Measurements from ENCODE around the gene LIMD2.

The LIMD2 gene

DNA sequence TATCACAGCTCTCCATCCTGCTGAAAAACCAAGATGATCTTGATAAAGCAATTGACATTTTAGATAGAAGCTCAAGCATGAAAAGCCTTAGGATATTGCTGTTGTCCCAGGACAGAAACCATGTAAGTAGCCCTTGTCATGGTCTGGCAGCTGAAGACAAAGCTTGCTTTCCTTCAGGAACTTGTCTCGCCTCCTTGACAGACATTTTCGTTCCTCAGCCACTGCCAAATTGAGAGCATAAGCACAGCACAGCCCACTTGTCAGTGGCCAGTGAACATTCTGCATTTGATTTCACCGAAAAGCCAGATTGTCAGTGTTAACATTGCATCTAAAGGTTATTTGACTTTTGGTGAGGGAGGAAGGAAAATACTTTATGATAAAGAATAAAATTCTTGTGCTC, 42.1 kb downstream of the LIMD2 start:
- no peak for TF ChIP-seq CTCF (IDR thresholded peaks at IDR 0.05; ENCODE audit: insufficient read depth, low read depth, low read length, missing control alignments)
- H3K4me3 ChIP-seq (ENCODE audit: low read depth, low read length) = no peak overlapping the region
- no peak for DNase-seq (ENCODE audit: low read depth)

- H3K4me3 ChIP-seq (ENCODE audit: low read depth, low read length) = no peak overlapping the region
- TF ChIP-seq CTCF (IDR thresholded peaks at IDR 0.05; ENCODE audit: insufficient read depth, low read depth, low read length, missing control alignments) = no peak
- no peak for DNase-seq (ENCODE audit: low read depth)
These were observed 46.9 kb downstream of the LIMD2 start for GRCh38 chr17:63653050-63653449.

- no peak overlapping the region for H3K4me3 ChIP-seq (ENCODE audit: low read depth, low read length)
- TF ChIP-seq CTCF (IDR thresholded peaks at IDR 0.05; ENCODE audit: insufficient read depth, low read depth, low read length, missing control alignments) = no peak
- no peak for DNase-seq (ENCODE audit: low read depth)
These were observed 47.8 kb downstream of the LIMD2 start for GRCh38 chr17:63652106-63652505.

DNA sequence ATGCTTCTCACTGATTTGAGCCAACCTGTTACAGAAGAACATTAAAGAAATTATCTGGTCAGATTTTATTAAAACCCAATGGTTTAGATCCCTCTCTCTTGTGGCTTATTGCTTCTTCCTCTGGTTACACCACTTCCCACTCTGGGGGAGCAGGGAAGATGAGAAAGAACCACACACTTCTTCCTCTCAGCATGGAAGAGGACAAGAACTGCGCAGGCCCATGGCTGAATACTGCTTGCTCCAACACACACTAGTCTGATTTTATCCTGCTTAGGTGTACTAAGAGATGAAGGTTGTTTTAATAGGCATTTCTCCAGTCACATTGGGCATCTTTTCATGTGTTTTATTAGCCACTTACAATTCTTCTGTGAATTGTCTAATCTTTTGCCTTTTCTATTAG, 50.1 kb downstream of the LIMD2 start:
- DNase-seq (ENCODE audit: low read depth) = no peak

GRCh38 chr17:63647936-63648335, 52.0 kb downstream of the LIMD2 start:
- no peak for DNase-seq (ENCODE audit: low read depth)
- no peak for TF ChIP-seq CTCF (IDR thresholded peaks at IDR 0.05; ENCODE audit: insufficient read depth, low read depth, low read length, missing control alignments)
- no peak overlapping the region for H3K4me3 ChIP-seq (ENCODE audit: low read depth, low read length)

More for the DNA sequence above, 50.1 kb downstream of the LIMD2 start:
- no peak overlapping the region for H3K4me3 ChIP-seq (ENCODE audit: low read depth, low read length)
- no peak for TF ChIP-seq CTCF (IDR thresholded peaks at IDR 0.05; ENCODE audit: insufficient read depth, low read depth, low read length, missing control alignments)

- TF ChIP-seq CTCF (IDR thresholded peaks at IDR 0.05; ENCODE audit: insufficient read depth, low read depth, low read length, missing control alignments) = no peak
- DNase-seq (ENCODE audit: low read depth) = no peak
- no peak overlapping the region for H3K4me3 ChIP-seq (ENCODE audit: low read depth, low read length)
These were observed 52.7 kb downstream of the LIMD2 start for GRCh38 chr17:63647065-63647725.

DNA sequence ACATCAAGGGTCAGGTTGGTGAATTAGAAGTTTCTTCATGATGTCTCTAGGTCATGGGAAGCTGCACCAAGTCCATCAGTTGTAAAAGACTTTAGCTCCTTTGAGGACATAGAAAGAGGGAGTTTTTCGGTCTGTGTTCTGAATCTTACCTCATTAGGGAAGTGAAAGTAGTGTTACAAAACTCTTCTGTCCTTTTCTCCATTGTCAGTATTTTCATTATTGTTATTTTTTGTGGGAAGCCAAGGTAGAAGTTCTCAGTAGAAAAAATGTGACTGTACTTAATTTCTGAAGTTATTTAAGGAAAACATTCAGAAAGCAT, 53.5 kb downstream of the LIMD2 start:
- no peak overlapping the region for H3K4me3 ChIP-seq (ENCODE audit: low read depth, low read length)
- TF ChIP-seq CTCF (IDR thresholded peaks at IDR 0.05; ENCODE audit: insufficient read depth, low read depth, low read length, missing control alignments) = no peak
- peak; percentile 65 for DNase-seq (ENCODE audit: low read depth)

Data from GM12865 (cell line).